IMR-90 (cell line): ENCODE data around the gene EYS. TPM values are rescaled to one million over a fixed set of nuclear protein-coding genes. Genes with fewer than 3 reads are reported as not detected.

Source experiments
- ATAC-seq: fragments of 200-7000 bp; cut with Tn5 transposase; 2 replicates; pipeline ENCODE4 v1.9.1; 2020; ENCODE audit warnings: low read depth, mild to moderate bottlenecking, moderate library complexity
- BruUV-seq: library from RNA; stranded (reverse); fragments of 400-500 nt; replicated peaks from 2 replicates; lab custom pipeline; 2021; lab: Mats Ljungman, UMichigan
- CTCF ChIA-PET: fragments of 300-600 bp; formaldehyde crosslinking; extraction: SDS; loops from one replicate; lab custom pipeline; 2021; ENCODE audit warnings: antibody characterized with exemption; lab: Yijun Ruan, JAX
- POLR2A ChIA-PET: fragments of 300-600 bp; sonication (Branson Sonifier 250); formaldehyde crosslinking; loops from one replicate; lab custom pipeline; 2022; ENCODE audit warnings: antibody characterized with exemption; ENCODE audit not compliant: unreplicated experiment; lab: Charles Lee
- DNase-seq: peaks from one replicate; pipeline ENCODE4 v3.0.0; 2013
- H2AFZ ChIP-seq: replicated peaks from 2 replicates; pipeline ENCODE3; 2013; ENCODE audit warnings: low read length, mild to moderate bottlenecking; ENCODE audit not compliant: poor library complexity
- H2AK5ac ChIP-seq: 2 replicates; pipeline ENCODE4 v1.6.1; 2013; ENCODE audit warnings: low read depth, low read length, inconsistent platforms
- H2AK9ac ChIP-seq: replicated peaks from 2 replicates; pipeline ENCODE3; 2013; ENCODE audit warnings: mild to moderate bottlenecking, low read depth, low read length, moderate library complexity; ENCODE audit not compliant: poor library complexity
- H2BK120ac ChIP-seq: 2 replicates; pipeline ENCODE4 v1.6.1; 2013; ENCODE audit warnings: low read depth, low read length, inconsistent platforms
- H2BK15ac ChIP-seq: 3 replicates; pipeline ENCODE4 v1.6.1; 2013; ENCODE audit warnings: low read depth, low read length, inconsistent platforms
- H2BK20ac ChIP-seq: 2 replicates; pipeline ENCODE4 v1.6.1; 2013; ENCODE audit warnings: low read depth, mild to moderate bottlenecking, inconsistent platforms, low read length, moderate library complexity
- H2BK5ac ChIP-seq: 2 replicates; pipeline ENCODE4 v1.6.1; 2013; ENCODE audit warnings: mild to moderate bottlenecking, low read depth, low read length, inconsistent platforms; ENCODE audit not compliant: poor library complexity, severe bottlenecking
- H3K14ac ChIP-seq: replicated peaks from 2 replicates; pipeline ENCODE4 v1.6.1; 2013; ENCODE audit warnings: low read depth, low read length, inconsistent platforms
- H3K18ac ChIP-seq: 2 replicates; pipeline ENCODE4 v1.6.1; 2013; ENCODE audit warnings: low read depth, low read length, control low read depth
- H3K23ac ChIP-seq: 2 replicates; pipeline ENCODE4 v1.6.1; 2013; ENCODE audit warnings: low read depth, low read length, inconsistent platforms
- H3K27ac ChIP-seq: 2 replicates; pipeline ENCODE4 v1.5.1; 2013; ENCODE audit warnings: mild to moderate bottlenecking, control low read depth, low read length; ENCODE audit not compliant: insufficient read depth
- H3K27me3 ChIP-seq: 2 replicates; pipeline ENCODE4 v1.6.1; 2013; ENCODE audit warnings: low read length; ENCODE audit not compliant: control insufficient read depth, insufficient read depth
- H3K36me3 ChIP-seq: 2 replicates; pipeline ENCODE4 v1.6.1; 2013; ENCODE audit warnings: low read length, mixed read lengths; ENCODE audit not compliant: control insufficient read depth, insufficient read depth
- H3K4ac ChIP-seq: 2 replicates; pipeline ENCODE4 v1.6.1; 2013; ENCODE audit warnings: low read depth, low read length, inconsistent platforms
- H3K4me1 ChIP-seq: 2 replicates; pipeline ENCODE4 v1.6.1; 2013; ENCODE audit warnings: low read length, mixed read lengths; ENCODE audit not compliant: control insufficient read depth, insufficient read depth
- H3K4me2 ChIP-seq: 2 replicates; pipeline ENCODE4 v1.6.1; 2013; ENCODE audit warnings: low read depth, mild to moderate bottlenecking, control low read depth, low read length, moderate library complexity
- H3K4me3 ChIP-seq: 2 replicates; pipeline ENCODE4 v1.5.1; 2013; ENCODE audit warnings: low read depth, mild to moderate bottlenecking, control low read depth, low read length, moderate library complexity; ENCODE audit not compliant: insufficient read depth
- H3K56ac ChIP-seq: 2 replicates; pipeline ENCODE4 v1.6.1; 2013; ENCODE audit warnings: low read length, inconsistent platforms; ENCODE audit not compliant: insufficient read depth; ENCODE audit errors: extremely low read depth
- H3K79me1 ChIP-seq, 2 experiments: 2 replicates each; pipeline ENCODE4 v1.6.1; 2013; ENCODE audit warnings: low read length in 2 of 2, inconsistent platforms in 1 of 2, low read depth in 1 of 2
- H3K9ac ChIP-seq: 2 replicates; pipeline ENCODE4 v1.6.1; 2013; ENCODE audit warnings: low read depth, low read length, control low read depth
- H3K9me1 ChIP-seq: 2 replicates; pipeline ENCODE4 v1.6.1; 2013; ENCODE audit warnings: low read length, inconsistent platforms; ENCODE audit not compliant: insufficient read depth
- H3K9me3 ChIP-seq: 2 replicates; pipeline ENCODE4 v1.6.1; 2013; ENCODE audit warnings: low read length; ENCODE audit not compliant: control insufficient read depth, insufficient read depth
- H4K20me1 ChIP-seq: 2 replicates; pipeline ENCODE4 v1.6.1; 2013; ENCODE audit warnings: low read length, inconsistent platforms; ENCODE audit not compliant: insufficient read depth
- H4K5ac ChIP-seq: 2 replicates; pipeline ENCODE4 v1.6.1; 2013; ENCODE audit warnings: mild to moderate bottlenecking, low read depth, low read length, control low read depth
- H4K8ac ChIP-seq, 2 experiments: 2 replicates each; pipeline ENCODE4 v1.6.1; 2013; ENCODE audit warnings: low read depth in 2 of 2, low read length in 2 of 2, control low read depth in 1 of 2, inconsistent platforms in 1 of 2
- H4K91ac ChIP-seq: 2 replicates; pipeline ENCODE4 v1.6.1; 2013; ENCODE audit warnings: low read depth, low read length, inconsistent platforms; ENCODE audit not compliant: insufficient read depth
- CHD1 ChIP-seq: IDR thresholded peaks from 2 replicates; pipeline ENCODE4 v1.6.1; 2012; ENCODE audit warnings: low read depth, low read length, improper control_type of control experiment
- WGBS, 2 experiments: methylation state at CpG; one replicate each; pipeline versions ENCODE4 v1.1.5 to v1.1.7; 2013; ENCODE audit warnings: missing lambda C conversion rate in 2 of 2; ENCODE audit not compliant: insufficient read length in 1 of 2; ENCODE audit errors: extremely low coverage in 2 of 2; 5-methylcytosine and 5-hydroxymethylcytosine counted together
- dilution Hi-C: fragments of 300-500 bp; cut with HindIII; formaldehyde crosslinking; loops from one replicate; pipeline ENCODE4 v1.14.3; 2018; ENCODE audit warnings: low sequenced_read_pairs; ENCODE audit not compliant: unreplicated experiment
- in situ Hi-C: fragments of 300-500 bp; cut with MboI; formaldehyde crosslinking; loops from 3 replicates; pipeline ENCODE4 v1.14.3; 2019; ENCODE audit warnings: low sequenced_read_pairs, inconsistent platforms, mixed read lengths
- intact Hi-C: fragments of 100-400 bp; cut with micrococcal nuclease; formaldehyde crosslinking; loops from 2 replicates; pipeline ENCODE4 v1.10.0; 2022
- polyA plus RNA-seq, 3 experiments: library from polyadenylated mRNA; depleted of rRNA; stranded (reverse); fragments of >200 nt; gene quantifications; 2 replicates each; pipeline ENCODE4 v1.2.3, GENCODE V29; 2012; ENCODE audit warnings: low replicate concordance in 1 of 3
- total RNA-seq: library from RNA; depleted of rRNA; stranded (reverse); fragments of >200 nt; gene quantifications from 2 replicates; pipeline ENCODE4 v1.2.3, GENCODE V29; 2012

EYS gene
- total and polyA plus RNA-seq, 2 of the 4 experiments (the other 2 are of a cell fraction), result under 0.01 TPM; not detected in 1

GRCh38 chr6:64815718-64816117 is 891.3 kb downstream of the EYS start:
- no TSS peak for BruUV-seq
- Histone ChIP-seq H3K4me1 (no peaks in the 10 kb centered on the region), H2BK15ac (no peak overlapping the region), H4K8ac (no peak overlapping the region), H2BK5ac (no peak overlapping the region), H3K4me3 (no peak overlapping the region), H4K20me1 (no peaks in the 10 kb centered on the region), H2AK5ac (no peak overlapping the region), H3K79me1 (no peaks in the 10 kb centered on the region), H3K14ac (no peak overlapping the region), H3K9me3 (no peaks in the 10 kb centered on the region), H3K4me2 (no peak overlapping the region), H3K9ac (no peak overlapping the region), H3K36me3 (no peaks in the 10 kb centered on the region), H2AFZ (no peak overlapping the region), H3K4ac (no peak overlapping the region), H2BK120ac (no peak overlapping the region), H3K56ac (no peak overlapping the region), H3K18ac (no peak overlapping the region), H3K9me1 (no peaks in the 10 kb centered on the region), H4K91ac (no peak overlapping the region), H2BK20ac (no peak overlapping the region), H3K27me3 (no peaks in the 10 kb centered on the region), H3K27ac (no peak overlapping the region), H2AK9ac (no peak overlapping the region), H4K5ac (no peak overlapping the region), H3K23ac (no peak overlapping the region)
- CTCF ChIA-PET, result no interaction called here
- in situ Hi-C loops (no loop called here), dilution Hi-C loops (no loop called here), intact Hi-C loops (no loop called here)
- ATAC-seq (no peak), DNase-seq (no peak)
- POLR2A ChIA-PET, result interaction anchor here (0.6 kb wide), 1 partner anchor 58 kb away, joined by 3 read pairs; no protein-coding TSS in a partner anchor
- WGBS, 2 experiments, result 60% methylated on average over 1 of the region's 2 CpGs; no CpG with 5 or more reads in 1 of the 2 experiments
- TF ChIP-seq CHD1, result no peak
